KMS-11 (cell line): Measurements from ENCODE around the gene GPR63.

ENCODE experiments used
- H2AFZ ChIP-seq: fragments of 200-600 bp; sonication (generic); 2 replicates; pipeline ENCODE4 v1.6.1; 2016; ENCODE audit warnings: antibody characterized with exemption, mixed run types, low read depth
- H3K27ac ChIP-seq: fragments of 200-600 bp; sonication (generic); 2 replicates; pipeline ENCODE4 v1.6.1; 2016; ENCODE audit warnings: mild to moderate bottlenecking, mixed run types
- H3K27me3 ChIP-seq: fragments of 200-600 bp; sonication (generic); 2 replicates; pipeline ENCODE4 v1.6.1; 2017; ENCODE audit warnings: mild to moderate bottlenecking, low read depth, mixed run types, moderate library complexity; ENCODE audit not compliant: insufficient read depth
- H3K36me3 ChIP-seq: fragments of 200-600 bp; sonication (generic); 2 replicates; pipeline ENCODE4 v1.6.1; 2017; ENCODE audit warnings: mild to moderate bottlenecking, mixed run types; ENCODE audit not compliant: insufficient read depth
- H3K4me1 ChIP-seq: fragments of 200-600 bp; sonication (generic); 2 replicates; pipeline ENCODE4 v1.6.1; 2016; ENCODE audit warnings: mild to moderate bottlenecking, low read depth, mixed run types; ENCODE audit not compliant: poor library complexity, severe bottlenecking
- H3K4me2 ChIP-seq: fragments of 200-600 bp; sonication (generic); 2 replicates; pipeline ENCODE4 v1.7.0; 2016; ENCODE audit warnings: mild to moderate bottlenecking, mixed run types
- H3K4me3 ChIP-seq: fragments of 200-600 bp; sonication (generic); IDR thresholded peaks from 2 replicates; pipeline ENCODE4 v1.6.1; 2017; ENCODE audit warnings: low read depth, low read length, mixed read lengths; ENCODE audit not compliant: insufficient read depth
- H3K79me2 ChIP-seq: fragments of 200-600 bp; sonication (generic); 2 replicates; pipeline ENCODE4 v1.6.1; 2016; ENCODE audit warnings: low read depth, mixed run types; ENCODE audit not compliant: insufficient read depth
- H3K9ac ChIP-seq: fragments of 200-600 bp; sonication (generic); 2 replicates; pipeline ENCODE4 v1.6.1; 2016; ENCODE audit warnings: mild to moderate bottlenecking, mixed run types
- H4K20me1 ChIP-seq: fragments of 200-600 bp; sonication (generic); 2 replicates; pipeline ENCODE4 v1.6.1; 2016; ENCODE audit warnings: mild to moderate bottlenecking, mixed run types; ENCODE audit not compliant: insufficient read depth
- TF ChIP-seq, protein P1 (sequence below): fragments of 200-600 bp; sonication (generic); conservative IDR thresholded peaks from 2 replicates; pipeline ENCODE4 v1.6.1; 2017; ENCODE audit warnings: low read depth, mild to moderate bottlenecking, antibody characterized with exemption, low read length, moderate library complexity, mixed read lengths

The GPR63 gene

DNA sequence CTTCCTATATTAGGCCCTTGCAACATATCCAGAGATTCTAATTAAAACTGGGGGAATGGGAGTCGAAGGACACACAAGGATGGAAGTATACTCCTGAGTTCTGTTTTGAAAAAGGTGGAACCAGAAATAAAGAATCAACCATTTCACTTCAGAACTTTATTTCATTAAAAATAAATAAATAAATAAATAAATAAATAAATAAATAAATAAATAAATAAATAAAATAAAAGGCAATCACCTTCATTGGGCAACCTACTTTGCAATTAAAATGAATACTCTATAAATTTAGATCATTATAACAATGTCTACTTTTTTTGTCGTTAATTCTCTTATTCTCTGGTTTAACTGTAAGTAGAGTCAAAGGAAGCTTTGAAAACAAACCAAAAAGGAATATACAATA is 25.6 kb downstream of the GPR63 start:
- TF ChIP-seq, protein P1, sequence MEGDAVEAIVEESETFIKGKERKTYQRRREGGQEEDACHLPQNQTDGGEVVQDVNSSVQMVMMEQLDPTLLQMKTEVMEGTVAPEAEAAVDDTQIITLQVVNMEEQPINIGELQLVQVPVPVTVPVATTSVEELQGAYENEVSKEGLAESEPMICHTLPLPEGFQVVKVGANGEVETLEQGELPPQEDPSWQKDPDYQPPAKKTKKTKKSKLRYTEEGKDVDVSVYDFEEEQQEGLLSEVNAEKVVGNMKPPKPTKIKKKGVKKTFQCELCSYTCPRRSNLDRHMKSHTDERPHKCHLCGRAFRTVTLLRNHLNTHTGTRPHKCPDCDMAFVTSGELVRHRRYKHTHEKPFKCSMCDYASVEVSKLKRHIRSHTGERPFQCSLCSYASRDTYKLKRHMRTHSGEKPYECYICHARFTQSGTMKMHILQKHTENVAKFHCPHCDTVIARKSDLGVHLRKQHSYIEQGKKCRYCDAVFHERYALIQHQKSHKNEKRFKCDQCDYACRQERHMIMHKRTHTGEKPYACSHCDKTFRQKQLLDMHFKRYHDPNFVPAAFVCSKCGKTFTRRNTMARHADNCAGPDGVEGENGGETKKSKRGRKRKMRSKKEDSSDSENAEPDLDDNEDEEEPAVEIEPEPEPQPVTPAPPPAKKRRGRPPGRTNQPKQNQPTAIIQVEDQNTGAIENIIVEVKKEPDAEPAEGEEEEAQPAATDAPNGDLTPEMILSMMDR = no peak
- H3K9ac ChIP-seq = 0 out of 2 replicates have a peak overlapping the region, but pooled peaks have one; percentile 26
- H3K4me1 ChIP-seq = peaks cover 78% of the 10 kb centered on the region
- no peaks in the 10 kb centered on the region for H3K27me3 ChIP-seq
- H3K79me2 ChIP-seq = peaks cover 56% of the 10 kb centered on the region
- peak overlapping the region; percentile 93 for H3K4me2 ChIP-seq
- no peaks in the 10 kb centered on the region for H3K36me3 ChIP-seq
- no peak overlapping the region for H3K4me3 ChIP-seq
- H2AFZ ChIP-seq = no peak overlapping the region
- no peaks in the 10 kb centered on the region for H4K20me1 ChIP-seq
- H3K27ac ChIP-seq = peak overlapping the region; percentile 71

DNA sequence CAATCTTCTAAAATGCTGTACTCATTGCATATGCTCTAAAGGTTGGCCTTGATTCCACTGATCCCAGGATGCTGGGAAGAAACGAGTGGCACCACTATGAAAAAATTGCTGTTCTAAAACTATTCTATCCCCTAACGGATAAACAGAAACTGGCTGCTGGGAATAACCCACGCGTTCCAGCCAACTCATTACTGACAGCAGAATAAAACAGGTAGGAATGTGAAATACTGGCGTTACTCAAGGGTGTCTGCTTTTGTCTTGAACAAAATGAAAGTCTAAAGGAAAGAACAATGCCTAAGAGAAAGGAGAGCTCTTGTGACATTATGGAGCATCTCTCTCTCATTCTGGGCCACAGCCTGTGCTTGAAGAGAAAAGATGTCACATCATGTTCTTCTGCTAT is 26.1 kb downstream of the GPR63 start:
- H2AFZ ChIP-seq = no peak overlapping the region
- no peaks in the 10 kb centered on the region for H3K36me3 ChIP-seq
- peak overlapping the region; percentile 42 for H3K4me2 ChIP-seq
- no peaks in the 10 kb centered on the region for H4K20me1 ChIP-seq
- H3K79me2 ChIP-seq = peaks cover 55% of the 10 kb centered on the region
- no peak overlapping the region for H3K9ac ChIP-seq
- peak overlapping the region; percentile 71; the same call in 1 of the 2 replicates for H3K27ac ChIP-seq
- no peak overlapping the region for H3K4me3 ChIP-seq
- TF ChIP-seq, protein P1 = no peak
- peaks cover 75% of the 10 kb centered on the region for H3K4me1 ChIP-seq
- H3K27me3 ChIP-seq = no peaks in the 10 kb centered on the region

DNA sequence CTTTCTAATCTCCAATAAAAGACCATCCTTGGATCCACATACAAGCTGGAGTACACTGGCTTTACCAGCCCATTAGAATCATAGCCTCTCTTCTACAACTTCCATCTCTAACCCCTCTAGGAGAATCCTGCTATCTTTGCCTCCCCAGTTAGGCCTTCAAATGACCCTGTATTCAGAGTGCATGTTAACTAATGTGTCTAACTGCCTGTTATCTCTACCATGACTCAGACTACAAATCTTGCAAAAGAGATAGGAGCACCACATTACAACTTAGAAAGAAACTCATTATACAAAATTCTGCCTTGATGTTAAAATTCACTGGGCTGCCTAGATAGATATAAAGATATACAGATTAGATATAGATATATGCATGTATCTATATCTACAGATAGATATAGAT is 28.2 kb downstream of the GPR63 start:
- Histone ChIP-seq H3K79me2 (peaks cover 35% of the 10 kb centered on the region; the same call in 1 of the 2 replicates), H3K4me3 (no peak overlapping the region), H3K9ac (no peak overlapping the region), H3K4me1 (peaks cover 61% of the 10 kb centered on the region), H3K27ac (no peak overlapping the region), H3K4me2 (no peak overlapping the region), H3K36me3 (no peaks in the 10 kb centered on the region), H3K27me3 (no peaks in the 10 kb centered on the region), H2AFZ (no peak overlapping the region), H4K20me1 (no peaks in the 10 kb centered on the region)
- TF ChIP-seq, protein P1 = no peak

DNA sequence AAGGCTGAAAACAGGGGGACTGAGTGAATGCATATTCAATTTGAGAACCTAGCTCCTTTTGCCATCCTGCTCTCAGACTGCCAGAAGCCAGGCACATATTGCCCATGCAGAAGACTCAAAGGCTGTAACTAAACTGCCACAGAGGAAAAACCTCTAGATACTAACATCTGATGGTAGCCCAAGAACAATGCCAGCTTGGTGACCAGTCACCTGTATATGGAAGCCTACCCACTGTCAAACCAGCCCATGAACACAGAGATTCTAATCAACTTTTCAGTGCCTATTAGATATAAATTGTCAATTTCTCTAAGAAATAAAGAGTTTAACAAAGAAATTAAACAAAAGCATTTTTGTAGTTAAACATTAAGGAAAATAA is 34.2 kb downstream of the GPR63 start:
- H2AFZ ChIP-seq = no peak overlapping the region

More for the DNA sequence above, 34.2 kb downstream of the GPR63 start:
- peaks cover 8% of the 10 kb centered on the region; the same call in 1 of the 2 replicates for H3K79me2 ChIP-seq
- no peaks in the 10 kb centered on the region for H3K27me3 ChIP-seq
- no peaks in the 10 kb centered on the region for H3K36me3 ChIP-seq
- H3K4me1 ChIP-seq = peaks cover 16% of the 10 kb centered on the region
- TF ChIP-seq, protein P1 = no peak
- no peak overlapping the region for H3K27ac ChIP-seq
- H4K20me1 ChIP-seq = no peaks in the 10 kb centered on the region
- no peak overlapping the region for H3K9ac ChIP-seq
- H3K4me3 ChIP-seq = no peak overlapping the region
- no peak overlapping the region for H3K4me2 ChIP-seq
